Measurements from ENCODE around the gene SH2D3C.

DNA sequence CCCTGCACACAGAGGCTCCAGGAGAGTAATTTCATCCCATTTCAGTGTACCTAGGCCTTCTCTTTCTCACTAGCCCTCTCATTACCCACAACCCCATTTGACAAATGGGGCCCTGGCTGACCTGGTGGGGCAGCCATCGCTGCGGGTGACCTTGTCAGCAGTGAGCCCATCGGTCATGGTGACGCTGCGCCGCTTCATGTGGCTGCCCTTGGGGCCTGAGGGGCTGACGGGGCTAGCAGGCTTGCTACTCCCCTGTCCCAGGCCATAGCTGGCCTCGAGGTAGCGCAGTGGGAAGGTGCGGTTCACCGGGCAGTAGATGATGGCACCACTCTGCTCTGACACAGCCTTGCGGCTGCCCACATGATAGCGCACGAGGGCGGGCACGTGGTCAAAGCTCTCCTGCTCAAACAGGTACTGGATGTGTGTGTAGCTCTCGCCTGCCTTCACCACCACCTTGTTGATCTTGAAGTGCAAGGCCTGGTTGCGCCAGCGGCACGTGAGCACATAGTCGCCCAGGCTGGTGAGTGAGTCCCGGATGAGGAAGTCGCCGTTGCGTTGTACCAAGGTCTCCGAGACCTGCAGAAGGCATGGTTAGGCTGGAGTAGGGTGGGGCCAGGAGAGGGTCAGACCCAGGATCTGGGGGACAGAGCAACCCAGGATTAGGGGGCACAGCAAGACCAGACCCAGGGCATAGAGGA is 29.2 kb downstream of the SH2D3C start:
- TF ChIP-seq JUNB (IDR thresholded peaks at IDR 0.05), result no peak
- TF ChIP-seq NFIC (IDR thresholded peaks at IDR 0.05; ENCODE audit: low read depth, low read length), result no peak
- TF ChIP-seq BRCA1 (IDR thresholded peaks at IDR 0.05; ENCODE audit: low read depth, low read length), result no peak
- TF ChIP-seq, protein P1, sequence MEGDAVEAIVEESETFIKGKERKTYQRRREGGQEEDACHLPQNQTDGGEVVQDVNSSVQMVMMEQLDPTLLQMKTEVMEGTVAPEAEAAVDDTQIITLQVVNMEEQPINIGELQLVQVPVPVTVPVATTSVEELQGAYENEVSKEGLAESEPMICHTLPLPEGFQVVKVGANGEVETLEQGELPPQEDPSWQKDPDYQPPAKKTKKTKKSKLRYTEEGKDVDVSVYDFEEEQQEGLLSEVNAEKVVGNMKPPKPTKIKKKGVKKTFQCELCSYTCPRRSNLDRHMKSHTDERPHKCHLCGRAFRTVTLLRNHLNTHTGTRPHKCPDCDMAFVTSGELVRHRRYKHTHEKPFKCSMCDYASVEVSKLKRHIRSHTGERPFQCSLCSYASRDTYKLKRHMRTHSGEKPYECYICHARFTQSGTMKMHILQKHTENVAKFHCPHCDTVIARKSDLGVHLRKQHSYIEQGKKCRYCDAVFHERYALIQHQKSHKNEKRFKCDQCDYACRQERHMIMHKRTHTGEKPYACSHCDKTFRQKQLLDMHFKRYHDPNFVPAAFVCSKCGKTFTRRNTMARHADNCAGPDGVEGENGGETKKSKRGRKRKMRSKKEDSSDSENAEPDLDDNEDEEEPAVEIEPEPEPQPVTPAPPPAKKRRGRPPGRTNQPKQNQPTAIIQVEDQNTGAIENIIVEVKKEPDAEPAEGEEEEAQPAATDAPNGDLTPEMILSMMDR (IDR thresholded peaks at IDR 0.05 in 2 of 3, conservative IDR thresholded peaks at IDR 0.05 in 1 of 3; ENCODE audit: control insufficient read depth in 2 of 3, extremely low read depth in 1 of 3, insufficient read depth in 1 of 3, low read depth in 3 of 3, low read length in 3 of 3), result no peak
- no peak for TF ChIP-seq POLR2A (IDR thresholded peaks at IDR 0.05; ENCODE audit: low read depth, low read length)
- TF ChIP-seq CREB1 (IDR thresholded peaks at IDR 0.05; ENCODE audit: low read depth), result no peak
- no peak for TF ChIP-seq SP1 (IDR thresholded peaks at IDR 0.05; ENCODE audit: low read depth, low read length)
- TF ChIP-seq SMAD1 (IDR thresholded peaks at IDR 0.05; ENCODE audit: low read depth, partially characterized antibody), result no peak

Measured in GM12878 (cell line).